H7 (cell line): Measurements from ENCODE around the gene DYRK1A. TPM values are rescaled to one million over a fixed set of nuclear protein-coding genes. Genes with fewer than 3 reads are reported as not detected.

ENCODE experiments used
- DNase-seq: peaks from one replicate; pipeline ENCODE4 v3.0.0; 2012
- H3K27me3 ChIP-seq: 2 replicates; pipeline ENCODE4 v1.6.0; 2011; ENCODE audit warnings: mild to moderate bottlenecking, low read length; ENCODE audit not compliant: control insufficient read depth, insufficient read depth
- H3K36me3 ChIP-seq: replicated peaks from 2 replicates; pipeline ENCODE4 v1.5.1; 2011; ENCODE audit warnings: low read length; ENCODE audit not compliant: control insufficient read depth, insufficient read depth
- H3K4me3 ChIP-seq: 2 replicates; pipeline ENCODE4 v1.5.1; 2011; ENCODE audit warnings: low read depth, mild to moderate bottlenecking, control low read depth, low read length, moderate library complexity; ENCODE audit not compliant: insufficient read depth
- total RNA-seq: library from RNA; depleted of rRNA; stranded (reverse); fragments of >200 nt; shearing (Covaris generic); gene quantifications from 2 replicates; pipeline ENCODE4 v1.2.3, GENCODE V29; 2014

DYRK1A gene
- total RNA-seq, 1 experiment from 2014 or later, result 52.5 TPM

- H3K27me3 ChIP-seq, result no peaks in the 10 kb centered on the region
- DNase-seq, result no peak
- H3K4me3 ChIP-seq, result no peak overlapping the region
- no peaks in the 10 kb centered on the region for H3K36me3 ChIP-seq
Observed at GRCh38 chr21:37431243-37431642, 64.7 kb downstream of the DYRK1A start.

DNA sequence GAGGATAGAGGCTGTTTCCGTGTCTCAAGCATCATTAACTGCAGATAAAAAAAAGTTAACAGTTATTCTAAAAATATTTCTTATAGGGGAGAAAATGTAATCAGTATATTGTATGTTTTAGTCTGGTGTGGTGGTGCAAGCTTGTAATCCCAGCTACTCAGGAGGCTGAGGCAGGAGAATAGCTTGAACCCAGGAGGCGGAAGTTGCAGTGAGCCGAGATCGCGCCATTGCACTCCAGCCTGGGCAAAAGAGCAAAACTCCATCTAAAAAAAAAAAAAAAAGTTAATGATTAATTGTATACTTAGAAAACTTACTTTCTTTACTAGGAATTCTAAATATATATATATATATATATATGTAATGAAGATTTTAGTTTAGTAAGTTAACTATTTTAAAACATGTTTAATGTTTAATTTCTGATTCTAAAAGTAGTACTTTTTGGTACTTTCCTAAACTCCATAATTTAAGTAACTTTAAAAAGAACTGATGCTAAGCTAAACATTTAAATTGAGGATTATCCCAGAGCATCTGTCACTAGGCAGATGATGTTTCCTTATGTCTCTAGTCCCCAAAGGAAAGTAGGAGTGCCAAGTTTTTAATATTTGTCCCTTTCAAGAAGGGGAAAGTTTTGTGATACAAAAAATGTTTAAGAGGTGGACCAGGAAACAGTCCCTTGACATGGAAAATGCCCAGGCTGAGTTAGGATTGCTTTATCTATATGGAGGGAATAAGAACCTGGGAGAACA is 66.3 kb downstream of the DYRK1A start:
- Histone ChIP-seq H3K36me3 (no peaks in the 10 kb centered on the region), H3K4me3 (no peak overlapping the region), H3K27me3 (no peaks in the 10 kb centered on the region)
- DNase-seq, result no peak

- DNase-seq, result no peak
- no peaks in the 10 kb centered on the region for H3K36me3 ChIP-seq
- H3K4me3 ChIP-seq, result no peak overlapping the region
- no peaks in the 10 kb centered on the region for H3K27me3 ChIP-seq
Observed at GRCh38 chr21:37433456-37433840, 66.9 kb downstream of the DYRK1A start.

- H3K27me3 ChIP-seq, result no peaks in the 10 kb centered on the region
- no peaks in the 10 kb centered on the region for H3K36me3 ChIP-seq
- peak; percentile 47 for DNase-seq
- H3K4me3 ChIP-seq, result no peak overlapping the region
Observed at GRCh38 chr21:37435120-37435519, 68.5 kb downstream of the DYRK1A start.

DNA sequence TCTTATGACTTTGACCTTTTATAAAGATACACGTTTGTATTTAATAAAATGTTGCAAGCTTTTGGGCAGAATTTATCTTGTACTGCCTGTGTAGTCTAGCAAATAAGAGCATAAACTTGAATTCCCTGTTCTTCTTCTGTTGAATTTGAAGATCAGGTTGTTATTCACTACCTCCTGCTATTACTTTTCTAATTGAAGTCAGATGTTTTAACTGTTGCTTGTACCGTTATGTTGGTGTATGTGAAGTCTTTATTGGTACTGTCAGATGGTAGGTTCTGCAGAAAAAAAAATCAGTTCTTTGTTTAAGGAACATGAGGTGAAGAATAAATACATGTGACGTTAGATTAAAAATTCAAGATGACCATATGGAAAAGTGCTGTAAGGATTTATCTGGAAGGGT is 69.1 kb downstream of the DYRK1A start:
- no peaks in the 10 kb centered on the region for H3K27me3 ChIP-seq
- DNase-seq, result no peak
- no peaks in the 10 kb centered on the region for H3K36me3 ChIP-seq
- H3K4me3 ChIP-seq, result no peak overlapping the region

- no peak overlapping the region for H3K4me3 ChIP-seq
- no peaks in the 10 kb centered on the region for H3K36me3 ChIP-seq
- DNase-seq, result no peak
- H3K27me3 ChIP-seq, result no peaks in the 10 kb centered on the region
Observed at GRCh38 chr21:37436174-37436573, 69.6 kb downstream of the DYRK1A start.

- no peak overlapping the region for H3K4me3 ChIP-seq
- H3K36me3 ChIP-seq, result no peaks in the 10 kb centered on the region
- H3K27me3 ChIP-seq, result no peaks in the 10 kb centered on the region
- DNase-seq, result no peak
Observed at GRCh38 chr21:37437376-37438080, 71.0 kb downstream of the DYRK1A start.

GRCh38 chr21:37443683-37444082 is 77.1 kb downstream of the DYRK1A start:
- Histone ChIP-seq H3K27me3 (no peaks in the 10 kb centered on the region), H3K36me3 (no peaks in the 10 kb centered on the region), H3K4me3 (no peak overlapping the region)
- no peak for DNase-seq

DNA sequence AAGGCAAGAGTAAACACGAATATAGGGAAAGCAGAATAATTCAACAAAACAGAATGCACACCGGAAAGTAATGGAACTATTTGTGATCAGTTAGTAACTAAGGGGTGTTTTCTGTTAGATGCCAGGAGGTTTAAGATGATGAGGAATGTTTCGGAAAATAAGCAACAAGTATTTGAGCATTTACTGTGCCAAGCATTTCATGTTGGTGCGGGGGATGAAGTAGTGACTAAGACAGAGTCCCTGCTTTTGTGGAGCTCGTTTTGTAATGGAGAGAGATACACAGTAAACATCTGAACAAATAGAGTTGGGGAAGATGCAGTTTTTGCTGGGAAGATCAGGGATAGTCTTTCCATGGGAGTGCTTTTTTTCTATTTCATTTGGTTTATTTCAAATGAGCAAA is 78.7 kb downstream of the DYRK1A start:
- Histone ChIP-seq H3K36me3 (no peaks in the 10 kb centered on the region), H3K4me3 (no peak overlapping the region), H3K27me3 (no peaks in the 10 kb centered on the region)
- DNase-seq, result no peak

DNA sequence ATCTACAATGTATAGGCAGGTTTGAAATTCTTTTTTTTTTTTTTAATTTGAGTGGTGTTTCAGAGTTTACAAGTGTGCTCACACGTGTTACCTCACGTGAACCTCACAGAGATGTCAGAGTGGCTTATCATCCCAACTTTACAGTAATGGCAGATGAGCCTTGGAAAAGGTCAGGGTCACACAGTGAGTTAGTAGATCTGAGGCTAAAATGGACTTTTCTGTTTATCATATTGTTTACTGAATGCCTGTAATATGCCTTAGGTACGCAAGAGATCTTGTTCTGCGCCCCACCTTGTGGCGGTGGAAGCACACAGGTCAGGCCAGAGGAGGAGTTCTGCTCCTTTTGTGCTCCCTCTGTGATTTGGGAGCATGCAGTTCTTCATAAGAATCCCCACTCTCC is 80.0 kb downstream of the DYRK1A start:
- Histone ChIP-seq H3K4me3 (no peak overlapping the region), H3K27me3 (no peaks in the 10 kb centered on the region), H3K36me3 (no peaks in the 10 kb centered on the region)
- no peak for DNase-seq

DNA sequence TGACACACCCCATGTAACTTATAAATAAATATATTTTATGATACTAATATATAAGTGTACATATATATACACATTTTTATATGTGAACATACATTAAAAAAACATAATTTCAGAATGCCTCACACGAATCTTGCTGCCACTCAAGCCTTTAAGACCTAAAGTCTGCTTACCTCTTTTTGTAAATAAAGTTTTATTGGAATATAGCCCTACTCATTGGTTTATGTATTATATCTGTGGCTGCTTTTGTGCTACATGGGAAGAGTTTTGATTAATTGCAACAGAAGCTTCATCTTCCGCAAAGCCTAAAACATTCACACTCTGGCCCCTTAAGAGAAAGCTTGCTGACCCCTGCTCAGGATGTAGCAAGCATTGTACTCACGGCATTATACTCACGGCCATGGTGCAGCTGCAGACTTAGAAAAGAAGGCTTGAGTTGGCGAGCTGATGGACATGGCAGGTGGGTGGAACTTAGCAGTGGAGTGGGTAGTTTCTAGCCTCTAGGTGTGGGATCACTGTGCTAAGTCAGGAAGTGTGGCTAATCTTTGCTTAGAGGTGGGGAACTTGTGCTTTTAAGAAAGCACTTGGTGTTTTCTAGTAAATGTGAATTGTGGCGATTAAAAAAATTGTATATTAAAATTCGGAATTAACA is 80.8 kb downstream of the DYRK1A start:
- DNase-seq, result no peak
- Histone ChIP-seq H3K36me3 (no peaks in the 10 kb centered on the region), H3K27me3 (no peaks in the 10 kb centered on the region), H3K4me3 (no peak overlapping the region)

GRCh38 chr21:37449302-37449937 is 82.8 kb downstream of the DYRK1A start:
- Histone ChIP-seq H3K27me3 (no peaks in the 10 kb centered on the region), H3K4me3 (no peak overlapping the region), H3K36me3 (no peaks in the 10 kb centered on the region)
- DNase-seq, result no peak

- no peaks in the 10 kb centered on the region for H3K27me3 ChIP-seq
- H3K4me3 ChIP-seq, result no peak overlapping the region
- DNase-seq, result no peak
Observed at GRCh38 chr21:37450445-37450941, 83.9 kb downstream of the DYRK1A start.

DNA sequence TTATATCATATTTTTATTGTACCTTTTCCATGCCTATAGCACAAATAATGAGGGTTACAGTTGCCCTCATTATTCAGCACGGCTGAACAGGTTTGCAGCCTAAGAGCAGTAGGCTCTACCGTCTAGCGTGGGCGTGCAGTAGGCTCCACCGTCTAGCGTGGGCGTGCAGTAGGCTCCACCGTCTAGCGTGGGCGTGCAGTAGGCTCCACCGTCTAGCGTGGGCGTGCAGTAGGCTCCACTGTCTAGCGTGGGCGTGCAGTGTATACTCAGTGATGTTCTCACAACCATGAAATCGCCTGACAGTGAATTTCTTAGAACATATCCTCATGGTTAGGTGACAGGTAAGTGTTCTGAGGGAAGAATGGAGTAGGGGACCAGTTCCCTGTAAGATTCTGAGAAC is 84.9 kb downstream of the DYRK1A start:
- Histone ChIP-seq H3K27me3 (no peaks in the 10 kb centered on the region), H3K4me3 (no peak overlapping the region), H3K36me3 (no peaks in the 10 kb centered on the region)
- no peak for DNase-seq

More at GRCh38 chr21:37450445-37450941, 83.9 kb downstream of the DYRK1A start:
- no peaks in the 10 kb centered on the region for H3K36me3 ChIP-seq
